ENCODE measurements around the gene PIGZ. TPM values are rescaled to one million over a fixed set of nuclear protein-coding genes. Genes with fewer than 3 reads are reported as not detected.

Gene PIGZ
- total and polyA plus RNA-seq, 2 experiments from 2014 or later = 3.9 to 7.6 TPM

DNA sequence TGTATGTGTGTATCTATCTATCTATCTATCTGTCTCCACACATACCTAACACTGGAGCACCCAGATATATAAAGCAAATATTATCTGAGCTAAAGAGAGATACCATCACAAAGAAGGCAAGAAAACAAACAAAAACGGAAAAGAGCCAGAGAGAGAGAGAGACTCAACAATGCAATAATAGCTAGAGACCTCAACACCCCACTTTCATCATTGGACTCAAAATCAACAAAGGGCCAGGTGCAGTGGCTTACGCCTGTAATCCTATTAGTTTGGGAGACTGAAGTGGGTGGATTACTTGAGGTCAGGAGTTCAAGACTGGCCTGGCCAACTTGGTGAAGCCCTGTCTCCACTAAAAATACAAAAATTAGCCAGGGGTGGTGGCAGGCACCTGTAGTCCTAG is 49.7 kb downstream of the PIGZ start:
- TF ChIP-seq EZH2 (IDR thresholded peaks at IDR 0.05; ENCODE audit: insufficient read depth, poor library complexity, severe bottlenecking) (no peak), EZH2phosphoT487 (IDR thresholded peaks at IDR 0.05; ENCODE audit: insufficient read depth, low read depth) (no peak)

GRCh38 chr3:196916995-196917394 is 51.6 kb downstream of the PIGZ start:
- Histone ChIP-seq H3K9ac (no peak overlapping the region), H2AFZ (no peak overlapping the region), H3K36me3 (ENCODE audit: low read depth) (peaks cover 10% of the 10 kb centered on the region; the same call in 1 of the 2 replicates), H3K4me2 (ENCODE audit: unreplicated experiment) (no peak overlapping the region), H3K4me3 (no peak overlapping the region), H3F3A (ENCODE audit: insufficient read depth) (no peaks in the 10 kb centered on the region), H3K79me2 (ENCODE audit: insufficient read depth) (no peaks in the 10 kb centered on the region; the same call in 1 of the 2 replicates), H3K27me3 (replicated peaks; ENCODE audit: insufficient read depth) (no peaks in the 10 kb centered on the region), H3K27ac (no peak overlapping the region), H3K9me2 (ENCODE audit: insufficient read depth) (no peaks in the 10 kb centered on the region), H3K4me1 (ENCODE audit: insufficient read depth) (no peaks in the 10 kb centered on the region), H3K9me3 (ENCODE audit: low read depth) (no peaks in the 10 kb centered on the region), H4K20me1 (ENCODE audit: insufficient read depth) (0 out of 2 replicates have a peak, but pooled peaks cover 4% of the 10 kb centered on the region)
- in situ Hi-C loops (cut with MboI) = no loop called here
- DNase-seq = no peak
- 95 to 99% methylated on average over 3 of the region's 3 CpGs for WGBS, 2 experiments (ENCODE audit: low coverage in 1 of 2, low lambda C conversion rate in 2 of 2, missing lambda C conversion rate in 2 of 2)
- TF ChIP-seq EZH2 (IDR thresholded peaks at IDR 0.05; ENCODE audit: insufficient read depth, poor library complexity, severe bottlenecking) (no peak), EZH2phosphoT487 (IDR thresholded peaks at IDR 0.05; ENCODE audit: insufficient read depth, low read depth) (no peak)

More for the DNA sequence above, 49.7 kb downstream of the PIGZ start:
- Histone ChIP-seq H4K20me1 (ENCODE audit: insufficient read depth) (0 out of 2 replicates have a peak, but pooled peaks cover 4% of the 10 kb centered on the region), H3K27me3 (replicated peaks; ENCODE audit: insufficient read depth) (no peaks in the 10 kb centered on the region), H3K79me2 (ENCODE audit: insufficient read depth) (no peaks in the 10 kb centered on the region; the same call in 1 of the 2 replicates), H3K9me2 (ENCODE audit: insufficient read depth) (no peaks in the 10 kb centered on the region), H3K4me1 (ENCODE audit: insufficient read depth) (no peaks in the 10 kb centered on the region), H3K27ac (no peak overlapping the region), H3F3A (ENCODE audit: insufficient read depth) (no peaks in the 10 kb centered on the region), H2AFZ (no peak overlapping the region), H3K9ac (no peak overlapping the region), H3K4me3 (no peak overlapping the region), H3K4me2 (ENCODE audit: unreplicated experiment) (no peak overlapping the region), H3K9me3 (ENCODE audit: low read depth) (no peaks in the 10 kb centered on the region), H3K36me3 (ENCODE audit: low read depth) (peaks cover 14% of the 10 kb centered on the region; the same call in 1 of the 2 replicates)
- no peak for DNase-seq
- 98% methylated on average over 2 of the region's 2 CpGs for WGBS, 2 experiments (ENCODE audit: low coverage in 1 of 2, low lambda C conversion rate in 2 of 2, missing lambda C conversion rate in 2 of 2)
- in situ Hi-C loops (cut with MboI) = no loop called here

- Histone ChIP-seq H3K9ac (no peak overlapping the region), H3K4me2 (ENCODE audit: unreplicated experiment) (no peak overlapping the region), H3K36me3 (ENCODE audit: low read depth) (peaks cover 10% of the 10 kb centered on the region; the same call in 1 of the 2 replicates), H3K27ac (no peak overlapping the region), H3K27me3 (replicated peaks; ENCODE audit: insufficient read depth) (no peaks in the 10 kb centered on the region), H3K4me1 (ENCODE audit: insufficient read depth) (no peaks in the 10 kb centered on the region), H3K9me2 (ENCODE audit: insufficient read depth) (no peaks in the 10 kb centered on the region), H3K4me3 (no peak overlapping the region), H2AFZ (no peak overlapping the region), H3F3A (ENCODE audit: insufficient read depth) (no peaks in the 10 kb centered on the region), H3K79me2 (ENCODE audit: insufficient read depth) (no peaks in the 10 kb centered on the region; the same call in 1 of the 2 replicates), H3K9me3 (ENCODE audit: low read depth) (no peaks in the 10 kb centered on the region), H4K20me1 (ENCODE audit: insufficient read depth) (0 out of 2 replicates have a peak, but pooled peaks cover 4% of the 10 kb centered on the region)
- in situ Hi-C loops (cut with MboI) = no loop called here
- no peak for TF ChIP-seq EZH2phosphoT487 (IDR thresholded peaks at IDR 0.05; ENCODE audit: insufficient read depth, low read depth)
- TF ChIP-seq EZH2 (IDR thresholded peaks at IDR 0.05; ENCODE audit: insufficient read depth, poor library complexity, severe bottlenecking) = no peak
- 94 to 97% methylated on average over 1 of the region's 1 CpG for WGBS, 2 experiments (ENCODE audit: low coverage in 1 of 2, low lambda C conversion rate in 2 of 2, missing lambda C conversion rate in 2 of 2)
- no peak for DNase-seq
Measured at GRCh38 chr3:196916221-196916620, 52.4 kb downstream of the PIGZ start.

DNA sequence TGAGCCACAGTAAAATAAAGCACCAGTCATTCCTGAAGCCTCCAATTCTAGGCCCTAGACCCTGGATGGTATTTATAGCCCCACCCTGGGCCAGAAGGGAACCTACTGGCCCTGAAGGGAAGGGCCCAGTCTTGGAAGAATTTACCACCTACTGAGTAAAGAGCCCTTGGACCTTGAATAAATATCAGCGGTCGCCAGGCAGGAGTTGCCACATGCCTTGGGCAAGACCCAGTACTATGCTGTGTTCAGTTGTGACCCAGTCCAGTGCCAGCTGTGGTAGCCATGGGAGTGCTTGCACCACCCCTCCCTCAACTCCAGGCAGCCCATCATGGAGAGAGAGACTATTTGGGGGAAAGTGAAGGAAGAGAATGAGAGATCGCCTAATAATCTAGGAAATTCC is 53.3 kb downstream of the PIGZ start:
- Histone ChIP-seq H3K79me2 (ENCODE audit: insufficient read depth) (no peaks in the 10 kb centered on the region; the same call in 1 of the 2 replicates), H3K4me2 (ENCODE audit: unreplicated experiment) (no peak overlapping the region), H2AFZ (no peak overlapping the region), H3F3A (ENCODE audit: insufficient read depth) (no peaks in the 10 kb centered on the region), H3K9me2 (ENCODE audit: insufficient read depth) (no peaks in the 10 kb centered on the region), H3K27ac (no peak overlapping the region), H4K20me1 (ENCODE audit: insufficient read depth) (0 out of 2 replicates have a peak, but pooled peaks cover 4% of the 10 kb centered on the region), H3K36me3 (ENCODE audit: low read depth) (peaks cover 10% of the 10 kb centered on the region; the same call in 1 of the 2 replicates), H3K4me1 (ENCODE audit: insufficient read depth) (no peaks in the 10 kb centered on the region), H3K27me3 (replicated peaks; ENCODE audit: insufficient read depth) (no peaks in the 10 kb centered on the region), H3K9me3 (ENCODE audit: low read depth) (no peaks in the 10 kb centered on the region), H3K4me3 (no peak overlapping the region), H3K9ac (no peak overlapping the region)
- DNase-seq = no peak
- in situ Hi-C loops (cut with MboI) = no loop called here
- 94 to 97% methylated on average over 3 of the region's 3 CpGs for WGBS, 2 experiments (ENCODE audit: low coverage in 1 of 2, low lambda C conversion rate in 2 of 2, missing lambda C conversion rate in 2 of 2)
- TF ChIP-seq EZH2 (IDR thresholded peaks at IDR 0.05; ENCODE audit: insufficient read depth, poor library complexity, severe bottlenecking) (no peak), EZH2phosphoT487 (IDR thresholded peaks at IDR 0.05; ENCODE audit: insufficient read depth, low read depth) (no peak)

Measured in GM23248 (cell line).